GM23338 (cell line): ENCODE measurements around the gene POLDIP3.

Source experiments
- CREB1 ChIP-seq: fragments of 250-450 bp; sonication (Bioruptor Pico); IDR thresholded peaks from 2 replicates; pipeline ENCODE4 v1.5.0; 2020; ENCODE audit warnings: low read depth, mild to moderate bottlenecking, moderate library complexity
- CTCF ChIP-seq, 2 experiments: fragments of 200-600 bp in 1 of 2; sonication (generic) in 1 of 2; conservative IDR thresholded peaks; 2 replicates each; pipeline versions ENCODE4 v1.5.1 to v1.6.1; 2016 to 2017; ENCODE audit warnings: antibody characterized with exemption in 2 of 2, low read depth in 2 of 2, mild to moderate bottlenecking in 2 of 2, moderate library complexity in 1 of 2
- ETS1 ChIP-seq: IDR thresholded peaks from 2 replicates; pipeline ENCODE4 v1.6.1; 2016; ENCODE audit warnings: antibody characterized with exemption
- EZH2 ChIP-seq: fragments of 200-600 bp; sonication (generic); IDR thresholded peaks from one replicate; pipeline ENCODE4 v1.8.0; 2017; ENCODE audit warnings: antibody characterized with exemption, mild to moderate bottlenecking, low read depth; ENCODE audit not compliant: unreplicated experiment
- EZH2phosphoT487 ChIP-seq: fragments of 200-600 bp; sonication (generic); IDR thresholded peaks from one replicate; pipeline ENCODE4 v1.8.1; 2018; ENCODE audit warnings: antibody characterized with exemption; ENCODE audit not compliant: unreplicated experiment
- JUNB ChIP-seq: IDR thresholded peaks from one replicate; pipeline ENCODE4 v1.6.1; 2016; ENCODE audit warnings: antibody characterized with exemption; ENCODE audit not compliant: unreplicated experiment
- POLR2AphosphoS5 ChIP-seq: IDR thresholded peaks from 2 replicates; pipeline ENCODE4 v1.6.1; 2016; ENCODE audit warnings: antibody characterized with exemption, low read depth
- STAT1 ChIP-seq: IDR thresholded peaks from one replicate; pipeline ENCODE4 v1.6.1; 2016; ENCODE audit warnings: antibody characterized with exemption; ENCODE audit not compliant: unreplicated experiment
- ZNF114 ChIP-seq: fragments of 250-450 bp; sonication (Bioruptor Pico); IDR thresholded peaks from 2 replicates; pipeline ENCODE4 v1.5.0; 2020; ENCODE audit warnings: mild to moderate bottlenecking, moderate library complexity
- ZNF331 ChIP-seq: fragments of 250-450 bp; sonication (Bioruptor Pico); IDR thresholded peaks from 2 replicates; pipeline ENCODE4 v1.5.0; 2020; ENCODE audit warnings: low read depth, mild to moderate bottlenecking, moderate library complexity
- ZNF462 ChIP-seq: fragments of 250-450 bp; sonication (Bioruptor Pico); IDR thresholded peaks from 2 replicates; pipeline ENCODE4 v1.5.0; 2020; ENCODE audit warnings: mild to moderate bottlenecking, moderate library complexity
- TF ChIP-seq, protein P1 (sequence below): IDR thresholded peaks from one replicate; pipeline ENCODE4 v1.6.1; 2018; ENCODE audit warnings: antibody characterized with exemption; ENCODE audit not compliant: unreplicated experiment

DNA sequence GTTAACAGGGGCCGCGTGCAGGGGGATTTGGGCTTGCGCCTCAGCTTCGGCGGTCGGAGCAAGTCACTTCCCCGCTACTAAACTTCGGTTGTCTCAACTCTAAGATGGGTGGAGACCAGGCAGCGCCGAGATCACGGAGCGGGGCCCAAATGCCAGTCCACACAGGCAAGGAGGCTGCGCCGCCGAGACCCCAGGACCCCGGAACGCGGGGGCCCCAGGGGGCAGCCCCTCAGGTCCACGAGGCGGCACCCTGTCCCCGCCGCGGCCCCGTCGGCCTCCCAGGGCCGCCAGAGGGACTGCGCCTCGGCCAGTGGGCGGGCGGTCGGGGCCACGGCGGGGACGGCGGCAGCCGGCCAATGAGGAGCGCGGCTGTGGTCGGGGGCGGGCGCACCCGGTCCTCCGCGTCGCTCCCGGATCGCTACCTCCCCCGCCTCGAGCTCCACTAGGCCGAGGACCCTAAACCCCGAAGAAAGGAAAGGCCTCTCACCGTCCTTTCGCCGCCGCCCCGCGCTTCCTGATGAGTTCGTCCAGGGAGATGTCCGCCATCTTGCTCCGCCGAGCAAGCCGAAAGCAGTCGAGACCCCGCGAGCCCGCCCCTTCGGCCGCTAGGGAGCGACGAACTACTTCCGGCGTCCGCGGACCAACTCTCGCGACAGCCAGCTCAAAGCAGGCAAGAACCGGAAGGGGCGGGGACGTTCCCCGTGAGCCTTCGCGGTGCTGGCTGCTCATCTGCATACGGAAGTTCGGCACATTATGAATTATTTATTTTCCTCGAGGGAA lies at the start of gene POLDIP3:
- TF ChIP-seq CTCF (conservative IDR thresholded peaks at IDR 0.05; ENCODE audit: low read depth in 2 of 2) (peak in 1 of 2 experiments; percentile 30; a peak in 2 of 4 replicates), ZNF114 (CRISPR knock-in tag) (no peak), EZH2 (no peak), CREB1 (no peak), POLR2AphosphoS5 (no peak), ETS1 (0 out of 2 replicates have a peak, but pooled peaks have one; percentile 19), EZH2phosphoT487 (no peak), ZNF462 (CRISPR knock-in tag) (no peak), JUNB (no peak), ZNF331 (CRISPR knock-in tag) (no peak), STAT1 (no peak)
- TF ChIP-seq, protein P1, sequence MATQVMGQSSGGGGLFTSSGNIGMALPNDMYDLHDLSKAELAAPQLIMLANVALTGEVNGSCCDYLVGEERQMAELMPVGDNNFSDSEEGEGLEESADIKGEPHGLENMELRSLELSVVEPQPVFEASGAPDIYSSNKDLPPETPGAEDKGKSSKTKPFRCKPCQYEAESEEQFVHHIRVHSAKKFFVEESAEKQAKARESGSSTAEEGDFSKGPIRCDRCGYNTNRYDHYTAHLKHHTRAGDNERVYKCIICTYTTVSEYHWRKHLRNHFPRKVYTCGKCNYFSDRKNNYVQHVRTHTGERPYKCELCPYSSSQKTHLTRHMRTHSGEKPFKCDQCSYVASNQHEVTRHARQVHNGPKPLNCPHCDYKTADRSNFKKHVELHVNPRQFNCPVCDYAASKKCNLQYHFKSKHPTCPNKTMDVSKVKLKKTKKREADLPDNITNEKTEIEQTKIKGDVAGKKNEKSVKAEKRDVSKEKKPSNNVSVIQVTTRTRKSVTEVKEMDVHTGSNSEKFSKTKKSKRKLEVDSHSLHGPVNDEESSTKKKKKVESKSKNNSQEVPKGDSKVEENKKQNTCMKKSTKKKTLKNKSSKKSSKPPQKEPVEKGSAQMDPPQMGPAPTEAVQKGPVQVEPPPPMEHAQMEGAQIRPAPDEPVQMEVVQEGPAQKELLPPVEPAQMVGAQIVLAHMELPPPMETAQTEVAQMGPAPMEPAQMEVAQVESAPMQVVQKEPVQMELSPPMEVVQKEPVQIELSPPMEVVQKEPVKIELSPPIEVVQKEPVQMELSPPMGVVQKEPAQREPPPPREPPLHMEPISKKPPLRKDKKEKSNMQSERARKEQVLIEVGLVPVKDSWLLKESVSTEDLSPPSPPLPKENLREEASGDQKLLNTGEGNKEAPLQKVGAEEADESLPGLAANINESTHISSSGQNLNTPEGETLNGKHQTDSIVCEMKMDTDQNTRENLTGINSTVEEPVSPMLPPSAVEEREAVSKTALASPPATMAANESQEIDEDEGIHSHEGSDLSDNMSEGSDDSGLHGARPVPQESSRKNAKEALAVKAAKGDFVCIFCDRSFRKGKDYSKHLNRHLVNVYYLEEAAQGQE: no peak
